Measurements from ENCODE around the gene CCDC60.

Gene CCDC60

DNA sequence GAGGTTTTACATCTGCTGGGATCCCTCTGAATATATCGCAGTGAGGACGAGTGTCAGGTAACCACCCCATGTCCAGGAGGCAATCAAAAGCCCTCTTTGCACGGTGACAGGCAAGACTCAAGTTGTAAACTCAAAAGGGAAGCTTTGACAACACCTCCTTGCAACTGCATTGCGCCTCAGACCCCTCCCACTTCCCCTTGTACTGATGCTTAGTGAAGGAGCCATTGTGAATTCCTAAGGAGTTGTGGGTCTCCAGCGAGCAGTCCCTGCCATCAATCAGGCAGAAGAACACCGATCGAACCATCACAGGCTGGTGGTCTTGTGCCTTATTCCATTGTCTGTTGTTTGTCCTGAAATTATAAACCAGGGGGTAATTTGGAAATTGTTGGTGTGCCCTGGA, 112.6 kb downstream of the CCDC60 start:
- Histone ChIP-seq H2BK15ac (ENCODE audit: low read depth, poor library complexity, severe bottlenecking) (no peak overlapping the region), H3K14ac (ENCODE audit: low read length in 2 of 2) (no peak overlapping the region), H3K4me2 (ENCODE audit: low read length, poor library complexity, severe bottlenecking) (no peak overlapping the region), H3K4me3 (ENCODE audit: insufficient read depth in 1 of 2, low read depth in 1 of 2, low read length in 2 of 2) (no peak overlapping the region), H2BK5ac (ENCODE audit: low read depth, low read length, poor library complexity, severe bottlenecking) (no peak overlapping the region), H3K27me3 (ENCODE audit: control insufficient read depth in 1 of 2, insufficient read depth in 1 of 2, low read length in 2 of 2) (no peaks in the 10 kb centered on the region), H3K18ac (ENCODE audit: low read depth in 1 of 2, low read length in 2 of 2) (no peak overlapping the region), H3K9ac (ENCODE audit: low read length) (no peak overlapping the region), H4K8ac (ENCODE audit: low read length) (no peak overlapping the region), H3K9me3 (ENCODE audit: control insufficient read depth, low read length) (no peaks in the 10 kb centered on the region), H3K23ac (ENCODE audit: low read length in 2 of 2) (no peak overlapping the region), H2BK12ac (ENCODE audit: low read length in 2 of 2) (no peak overlapping the region), H2AFZ (ENCODE audit: low read depth, low read length) (no peak overlapping the region), H3K4ac (ENCODE audit: low read depth in 1 of 2, low read length in 2 of 2) (no peak overlapping the region), H3K79me1 (replicated peaks; ENCODE audit: low read length, poor library complexity, severe bottlenecking) (no peaks in the 10 kb centered on the region), H2AK5ac (ENCODE audit: low read length, severe bottlenecking) (no peak overlapping the region), H3K36me3 (ENCODE audit: control insufficient read depth in 1 of 2, insufficient read depth in 2 of 2, low read depth in 1 of 2, low read length in 2 of 2) (no peaks in the 10 kb centered on the region), H3K4me1 (ENCODE audit: control insufficient read depth, insufficient read depth, low read depth, low read length) (no peaks in the 10 kb centered on the region), H4K91ac (ENCODE audit: low read length) (no peak overlapping the region), H3K27ac (ENCODE audit: low read length, poor library complexity, severe bottlenecking) (no peak overlapping the region), H2BK120ac (ENCODE audit: low read depth, low read length) (no peak overlapping the region)
- 81% methylated on average over 7 of the region's 7 CpGs for WGBS
- DNase-seq: no peak

DNA sequence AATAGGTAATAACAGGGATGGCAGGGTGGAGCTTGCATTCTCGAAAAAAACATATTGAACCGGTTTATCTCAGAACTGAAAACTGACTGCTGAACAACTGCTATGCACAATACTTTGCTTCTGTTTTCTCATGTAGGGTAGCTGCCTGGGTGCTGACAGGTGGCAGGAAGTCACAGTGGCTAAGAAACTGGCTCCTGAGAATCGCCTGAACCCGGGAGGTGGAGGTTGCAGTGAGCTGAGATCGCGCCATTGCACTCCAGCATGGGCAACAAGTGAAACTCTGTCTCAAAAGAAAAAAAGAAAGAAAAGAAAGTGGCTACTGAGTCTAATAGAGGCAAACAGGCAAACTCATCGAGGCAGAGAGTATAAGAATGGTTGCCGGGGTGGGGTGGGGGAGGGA, 113.1 kb downstream of the CCDC60 start:
- Histone ChIP-seq H3K27me3 (ENCODE audit: control insufficient read depth in 1 of 2, insufficient read depth in 1 of 2, low read length in 2 of 2) (no peaks in the 10 kb centered on the region), H2BK12ac (ENCODE audit: low read length in 2 of 2) (no peak overlapping the region), H4K91ac (ENCODE audit: low read length) (no peak overlapping the region), H3K9me3 (ENCODE audit: control insufficient read depth, low read length) (no peaks in the 10 kb centered on the region), H3K4me3 (ENCODE audit: insufficient read depth in 1 of 2, low read depth in 1 of 2, low read length in 2 of 2) (no peak overlapping the region), H2BK120ac (ENCODE audit: low read depth, low read length) (no peak overlapping the region), H3K23ac (ENCODE audit: low read length in 2 of 2) (no peak overlapping the region), H3K79me1 (replicated peaks; ENCODE audit: low read length, poor library complexity, severe bottlenecking) (no peaks in the 10 kb centered on the region), H3K4ac (ENCODE audit: low read depth in 1 of 2, low read length in 2 of 2) (no peak overlapping the region), H2AFZ (ENCODE audit: low read depth, low read length) (no peak overlapping the region), H4K8ac (ENCODE audit: low read length) (no peak overlapping the region), H3K4me1 (ENCODE audit: control insufficient read depth, insufficient read depth, low read depth, low read length) (no peaks in the 10 kb centered on the region), H2BK15ac (ENCODE audit: low read depth, poor library complexity, severe bottlenecking) (no peak overlapping the region), H3K36me3 (ENCODE audit: control insufficient read depth in 1 of 2, insufficient read depth in 2 of 2, low read depth in 1 of 2, low read length in 2 of 2) (no peaks in the 10 kb centered on the region), H3K14ac (ENCODE audit: low read length in 2 of 2) (no peak overlapping the region), H2BK5ac (ENCODE audit: low read depth, low read length, poor library complexity, severe bottlenecking) (no peak overlapping the region), H3K18ac (ENCODE audit: low read depth in 1 of 2, low read length in 2 of 2) (no peak overlapping the region), H3K9ac (ENCODE audit: low read length) (no peak overlapping the region), H2AK5ac (ENCODE audit: low read length, severe bottlenecking) (no peak overlapping the region), H3K27ac (ENCODE audit: low read length, poor library complexity, severe bottlenecking) (no peak overlapping the region), H3K4me2 (ENCODE audit: low read length, poor library complexity, severe bottlenecking) (no peak overlapping the region)
- DNase-seq: no peak
- WGBS: 75% methylated on average over 8 of the region's 8 CpGs

DNA sequence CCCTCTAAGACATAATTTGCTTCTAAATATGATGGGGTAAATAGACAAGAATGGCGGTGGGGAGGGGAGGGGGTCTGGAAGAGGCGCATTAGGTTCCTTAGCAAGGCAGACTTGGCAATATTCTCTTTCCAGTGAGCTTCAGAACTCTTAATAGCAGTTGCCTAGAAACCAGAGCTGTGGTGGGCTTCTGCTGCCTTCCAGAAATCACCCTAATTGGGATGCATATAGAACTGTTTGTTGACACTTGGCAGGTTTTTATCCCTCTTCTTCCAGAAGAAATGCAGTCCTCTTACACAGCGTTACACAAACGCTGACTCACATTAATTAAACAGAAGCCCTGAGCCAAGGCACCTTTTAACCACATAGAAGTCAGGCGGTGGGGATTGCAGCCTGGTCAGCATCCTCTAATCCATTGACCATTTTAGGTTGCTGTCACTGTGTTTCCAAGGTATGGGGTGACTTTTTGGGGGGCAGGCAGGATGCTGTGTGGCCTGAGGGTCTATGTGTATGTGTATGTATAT, 114.1 kb downstream of the CCDC60 start:
- no peak overlapping the region for H2BK15ac ChIP-seq (ENCODE audit: low read depth, poor library complexity, severe bottlenecking)
- H3K9ac ChIP-seq (ENCODE audit: low read length): no peak overlapping the region
- H3K27ac ChIP-seq (ENCODE audit: low read length, poor library complexity, severe bottlenecking): no peak overlapping the region
- H3K9me3 ChIP-seq (ENCODE audit: control insufficient read depth, low read length): no peaks in the 10 kb centered on the region
- H2BK12ac ChIP-seq (ENCODE audit: low read length in 2 of 2): no peak overlapping the region
- WGBS: 77% methylated on average over 5 of the region's 5 CpGs
- H2AK5ac ChIP-seq (ENCODE audit: low read length, severe bottlenecking): no peak overlapping the region
- H3K18ac ChIP-seq (ENCODE audit: low read depth in 1 of 2, low read length in 2 of 2): no peak overlapping the region
- H3K4ac ChIP-seq (ENCODE audit: low read depth in 1 of 2, low read length in 2 of 2): no peak overlapping the region
- no peak overlapping the region for H4K8ac ChIP-seq (ENCODE audit: low read length)
- H3K4me3 ChIP-seq (ENCODE audit: insufficient read depth in 1 of 2, low read depth in 1 of 2, low read length in 2 of 2): no peak overlapping the region
- H3K4me1 ChIP-seq (ENCODE audit: control insufficient read depth, insufficient read depth, low read depth, low read length): no peaks in the 10 kb centered on the region
- no peaks in the 10 kb centered on the region for H3K79me1 ChIP-seq (replicated peaks; ENCODE audit: low read length, poor library complexity, severe bottlenecking)
- H2BK120ac ChIP-seq (ENCODE audit: low read depth, low read length): no peak overlapping the region
- H3K23ac ChIP-seq (ENCODE audit: low read length in 2 of 2): no peak overlapping the region
- H4K91ac ChIP-seq (ENCODE audit: low read length): no peak overlapping the region
- H2AFZ ChIP-seq (ENCODE audit: low read depth, low read length): no peak overlapping the region
- no peak overlapping the region for H2BK5ac ChIP-seq (ENCODE audit: low read depth, low read length, poor library complexity, severe bottlenecking)
- H3K27me3 ChIP-seq (ENCODE audit: control insufficient read depth in 1 of 2, insufficient read depth in 1 of 2, low read length in 2 of 2): no peaks in the 10 kb centered on the region
- no peaks in the 10 kb centered on the region for H3K36me3 ChIP-seq (ENCODE audit: control insufficient read depth in 1 of 2, insufficient read depth in 2 of 2, low read depth in 1 of 2, low read length in 2 of 2)
- no peak overlapping the region for H3K4me2 ChIP-seq (ENCODE audit: low read length, poor library complexity, severe bottlenecking)
- no peak overlapping the region for H3K14ac ChIP-seq (ENCODE audit: low read length in 2 of 2)
- DNase-seq: no peak

DNA sequence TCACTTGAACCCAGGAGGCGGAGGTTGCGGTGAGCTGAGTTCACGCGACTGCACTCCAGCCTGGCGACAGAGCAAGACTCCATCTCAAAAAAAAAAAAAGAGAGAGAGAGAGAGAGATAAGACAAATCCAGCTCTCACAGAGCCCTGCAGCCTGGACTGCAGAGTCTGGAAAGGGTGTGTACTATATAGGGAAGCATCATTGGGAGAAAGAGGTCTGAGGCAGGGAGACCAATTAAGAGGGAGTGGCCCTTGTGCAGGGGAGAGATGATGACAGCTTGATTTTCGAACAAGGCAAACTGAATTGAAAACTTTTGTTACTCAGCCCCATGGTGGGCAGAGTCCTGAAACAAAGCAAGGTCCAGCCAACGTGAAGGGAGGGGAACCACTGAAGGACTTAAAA, 116.2 kb downstream of the CCDC60 start:
- H4K8ac ChIP-seq (ENCODE audit: low read length): no peak overlapping the region
- no peak overlapping the region for H3K27ac ChIP-seq (ENCODE audit: low read length, poor library complexity, severe bottlenecking)
- no peak overlapping the region for H3K4me2 ChIP-seq (ENCODE audit: low read length, poor library complexity, severe bottlenecking)
- H2AFZ ChIP-seq (ENCODE audit: low read depth, low read length): no peak overlapping the region
- no peak overlapping the region for H3K9ac ChIP-seq (ENCODE audit: low read length)
- no peak overlapping the region for H2BK120ac ChIP-seq (ENCODE audit: low read depth, low read length)
- H3K9me3 ChIP-seq (ENCODE audit: control insufficient read depth, low read length): no peaks in the 10 kb centered on the region
- H2AK5ac ChIP-seq (ENCODE audit: low read length, severe bottlenecking): no peak overlapping the region
- no peak for DNase-seq
- H3K18ac ChIP-seq (ENCODE audit: low read depth in 1 of 2, low read length in 2 of 2): no peak overlapping the region
- no peak overlapping the region for H3K23ac ChIP-seq (ENCODE audit: low read length in 2 of 2)
- H2BK12ac ChIP-seq (ENCODE audit: low read length in 2 of 2): no peak overlapping the region
- H3K79me1 ChIP-seq (replicated peaks; ENCODE audit: low read length, poor library complexity, severe bottlenecking): no peaks in the 10 kb centered on the region
- no peak overlapping the region for H3K4me3 ChIP-seq (ENCODE audit: insufficient read depth in 1 of 2, low read depth in 1 of 2, low read length in 2 of 2)
- H2BK15ac ChIP-seq (ENCODE audit: low read depth, poor library complexity, severe bottlenecking): no peak overlapping the region
- WGBS: 72% methylated on average over 7 of the region's 7 CpGs
- H3K4me1 ChIP-seq (ENCODE audit: control insufficient read depth, insufficient read depth, low read depth, low read length): no peaks in the 10 kb centered on the region
- no peaks in the 10 kb centered on the region for H3K27me3 ChIP-seq (ENCODE audit: control insufficient read depth in 1 of 2, insufficient read depth in 1 of 2, low read length in 2 of 2)
- H3K14ac ChIP-seq (ENCODE audit: low read length in 2 of 2): no peak overlapping the region
- H4K91ac ChIP-seq (ENCODE audit: low read length): no peak overlapping the region
- no peaks in the 10 kb centered on the region for H3K36me3 ChIP-seq (ENCODE audit: control insufficient read depth in 1 of 2, insufficient read depth in 2 of 2, low read depth in 1 of 2, low read length in 2 of 2)
- H3K4ac ChIP-seq (ENCODE audit: low read depth in 1 of 2, low read length in 2 of 2): no peak overlapping the region
- H2BK5ac ChIP-seq (ENCODE audit: low read depth, low read length, poor library complexity, severe bottlenecking): no peak overlapping the region
